HG03558 (cell line): ENCODE results near the gene SH2D6.
A peak's percentile ranks its signal among the peaks of the same experiment; 100 is the strongest.

ENCODE experiments used
- ATAC-seq: cut with Tn5 transposase; IDR thresholded peaks from one replicate; pipeline ENCODE4 v1.9.1; 2021; ENCODE audit warnings: moderate number of reproducible peaks; ENCODE audit not compliant: unreplicated experiment; ENCODE audit errors: extremely low read depth

SH2D6 gene

GRCh38 chr2:85420536-85421259, 2.2 kb downstream of the SH2D6 start:
- peak; percentile 44 for ATAC-seq

GRCh38 chr2:85421260-85422071, 3.0 kb downstream of the SH2D6 start:
- ATAC-seq: no peak

GRCh38 chr2:85422072-85422457, 3.6 kb downstream of the SH2D6 start:
- ATAC-seq: no peak

- ATAC-seq: no peak
These were observed 5.0 kb downstream of the SH2D6 start for GRCh38 chr2:85423525-85423924.

- ATAC-seq: no peak
These were observed 7.1 kb downstream of the SH2D6 start for GRCh38 chr2:85425588-85425987.

GRCh38 chr2:85427300-85427835, 8.9 kb downstream of the SH2D6 start:
- ATAC-seq: no peak

GRCh38 chr2:85428343-85428881, 9.9 kb downstream of the SH2D6 start:
- no peak for ATAC-seq

GRCh38 chr2:85429213-85429923, 10.9 kb downstream of the SH2D6 start:
- ATAC-seq: no peak

GRCh38 chr2:85429924-85430289, 11.4 kb downstream of the SH2D6 start:
- no peak for ATAC-seq

- no peak for ATAC-seq
These were observed 12.4 kb downstream of the SH2D6 start for GRCh38 chr2:85430752-85431569.

GRCh38 chr2:85431570-85432205, 13.2 kb downstream of the SH2D6 start:
- ATAC-seq: no peak

GRCh38 chr2:85433511-85434089, 15.1 kb downstream of the SH2D6 start:
- no peak for ATAC-seq

GRCh38 chr2:85434696-85435095, 16.2 kb downstream of the SH2D6 start:
- no peak for ATAC-seq

- no peak for ATAC-seq
These were observed 16.9 kb downstream of the SH2D6 start for GRCh38 chr2:85435220-85435958.

- no peak for ATAC-seq
These were observed 17.7 kb downstream of the SH2D6 start for GRCh38 chr2:85435981-85436835.

- no peak for ATAC-seq
These were observed 18.4 kb downstream of the SH2D6 start for GRCh38 chr2:85436836-85437487.
